ENCODE measurements around the gene AGRP.
A peak's percentile ranks its signal among the peaks of the same experiment; 100 is the strongest.
"Not testable (repeated sequence)": the region's sequence is repeated elsewhere in the genome, so short reads cannot be mapped to it uniquely, and the experiment has no call there.

AGRP gene

DNA sequence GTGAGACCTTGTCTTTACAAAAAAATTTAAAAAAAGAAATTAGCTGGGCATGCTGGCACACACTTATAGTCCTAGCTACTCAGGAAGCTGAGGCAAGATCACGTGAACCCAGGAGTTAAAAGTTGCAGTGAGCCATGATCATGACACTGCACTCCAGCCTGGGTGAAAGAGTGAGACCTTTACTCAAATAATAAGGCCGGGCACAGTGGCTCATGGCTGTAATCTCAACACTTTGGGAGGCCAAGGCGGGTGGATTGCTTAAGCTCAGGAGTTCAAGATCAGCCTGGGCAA is 33.8 kb upstream of the AGRP start:
- Mint-ChIP-seq H3K4me1 (ENCODE audit: low read depth) (peaks cover 18% of the 10 kb centered on the region), H3K36me3 (ENCODE audit: low read depth) (no peaks in the 10 kb centered on the region), H3K9me3 (no peaks in the 10 kb centered on the region), H3K4me3 (no peak overlapping the region), H3K27ac (no peak overlapping the region), H3K27me3 (ENCODE audit: low read depth) (no peaks in the 10 kb centered on the region)
- DNase-seq (ENCODE audit: low spot score), result no peak

DNA sequence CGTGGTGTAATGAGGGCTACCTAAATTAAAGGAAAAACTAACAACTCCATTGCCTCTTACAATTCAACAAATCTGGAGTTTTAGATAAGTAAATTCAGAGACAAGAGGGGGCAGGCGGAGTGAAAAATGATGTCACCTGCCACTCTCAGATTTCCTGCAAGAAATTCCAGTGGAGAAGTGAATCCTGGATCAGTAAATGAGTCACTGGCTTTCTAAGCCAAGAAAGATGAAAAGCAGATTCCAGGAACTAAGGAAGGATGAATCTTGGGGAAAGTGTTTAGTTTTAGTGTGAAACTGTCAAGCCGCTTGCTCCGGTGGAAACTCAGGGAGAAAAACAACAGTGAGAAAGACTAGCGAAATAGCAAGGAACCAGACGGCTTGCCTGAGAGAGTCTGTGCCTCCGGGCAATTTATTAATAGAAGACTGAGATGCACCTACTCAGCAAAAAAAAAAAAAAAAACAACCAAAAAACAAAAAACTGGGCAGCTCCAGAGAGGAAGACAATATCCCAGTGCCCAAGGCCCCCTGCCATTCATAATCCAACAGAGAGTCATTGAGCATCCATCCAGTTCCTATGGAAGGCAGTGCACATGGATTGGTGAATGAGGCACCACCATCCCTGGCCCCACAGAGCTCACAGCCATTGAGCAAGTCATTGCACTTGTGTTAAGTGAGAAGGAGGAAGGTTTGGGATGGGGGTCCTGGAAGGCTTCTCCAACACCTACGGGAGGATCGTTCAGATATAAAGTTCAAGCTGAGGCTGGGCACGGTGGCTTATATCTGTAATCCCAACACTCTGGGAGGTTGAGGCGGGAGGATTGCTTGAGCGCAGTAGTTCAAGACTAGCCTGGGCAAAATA is 33.2 kb upstream of the AGRP start:
- Mint-ChIP-seq H3K27me3 (ENCODE audit: low read depth) (no peaks in the 10 kb centered on the region), H3K27ac (no peak overlapping the region), H3K36me3 (ENCODE audit: low read depth) (no peaks in the 10 kb centered on the region), H3K9me3 (no peaks in the 10 kb centered on the region), H3K4me1 (ENCODE audit: low read depth) (peaks cover 17% of the 10 kb centered on the region), H3K4me3 (no peak overlapping the region)
- DNase-seq (ENCODE audit: low spot score), result no peak

DNA sequence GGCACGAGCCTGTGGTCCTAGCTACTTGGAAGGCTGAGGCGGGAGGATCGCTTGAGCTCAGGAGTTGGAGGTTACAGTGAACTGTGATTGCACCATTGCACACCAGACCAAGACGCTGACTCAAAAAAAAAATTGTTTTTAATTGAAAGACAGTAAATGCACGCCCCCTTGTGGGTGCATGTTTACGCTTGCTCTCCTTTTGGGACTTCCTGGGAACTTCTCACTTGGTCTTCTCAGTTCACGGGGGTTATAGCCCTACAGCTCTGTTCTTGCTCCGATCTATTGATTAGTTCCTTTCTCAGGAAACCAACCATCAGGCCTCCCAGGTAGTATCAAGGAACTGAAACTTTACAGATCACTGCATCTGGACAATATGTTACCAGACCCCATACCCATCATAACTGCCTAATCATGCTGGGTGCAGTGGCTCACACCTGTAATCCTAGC is 31.1 kb upstream of the AGRP start:
- no peak overlapping the region for H3K4me3 Mint-ChIP-seq
- no peaks in the 10 kb centered on the region for H3K27me3 Mint-ChIP-seq (ENCODE audit: low read depth)
- H3K36me3 Mint-ChIP-seq (ENCODE audit: low read depth), result no peaks in the 10 kb centered on the region

DNA sequence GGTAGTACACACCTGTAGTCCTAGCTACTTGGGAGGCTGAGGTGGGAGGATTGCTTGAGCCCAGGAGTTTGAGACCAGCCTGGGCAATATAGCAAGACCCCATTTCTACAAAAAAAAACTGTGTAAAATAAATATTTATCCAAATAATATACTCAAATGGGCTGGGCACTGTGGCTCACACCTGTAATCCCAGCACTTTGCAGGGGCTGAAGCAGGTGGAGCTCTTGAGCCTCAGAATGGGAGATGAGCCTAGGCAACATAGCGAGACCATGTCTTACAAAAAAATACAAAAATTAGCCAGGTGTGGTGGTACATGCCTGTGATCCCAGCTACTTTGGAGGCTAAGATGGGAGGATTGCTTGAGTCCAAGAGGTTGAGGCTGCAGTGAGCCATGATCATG is 30.5 kb upstream of the AGRP start:
- H3K36me3 Mint-ChIP-seq (ENCODE audit: low read depth); H3K27me3 Mint-ChIP-seq (ENCODE audit: low read depth); H3K4me1 Mint-ChIP-seq (ENCODE audit: low read depth); H3K27ac Mint-ChIP-seq; H3K9me3 Mint-ChIP-seq; H3K4me3 Mint-ChIP-seq; DNase-seq (ENCODE audit: low spot score): not testable (repeated sequence)

More for the DNA sequence above, 31.1 kb upstream of the AGRP start:
- no peaks in the 10 kb centered on the region for H3K9me3 Mint-ChIP-seq
- peak overlapping the region; percentile 65 for H3K27ac Mint-ChIP-seq
- peaks cover 7% of the 10 kb centered on the region for H3K4me1 Mint-ChIP-seq (ENCODE audit: low read depth)
- DNase-seq (ENCODE audit: low spot score), result peak; percentile 69

DNA sequence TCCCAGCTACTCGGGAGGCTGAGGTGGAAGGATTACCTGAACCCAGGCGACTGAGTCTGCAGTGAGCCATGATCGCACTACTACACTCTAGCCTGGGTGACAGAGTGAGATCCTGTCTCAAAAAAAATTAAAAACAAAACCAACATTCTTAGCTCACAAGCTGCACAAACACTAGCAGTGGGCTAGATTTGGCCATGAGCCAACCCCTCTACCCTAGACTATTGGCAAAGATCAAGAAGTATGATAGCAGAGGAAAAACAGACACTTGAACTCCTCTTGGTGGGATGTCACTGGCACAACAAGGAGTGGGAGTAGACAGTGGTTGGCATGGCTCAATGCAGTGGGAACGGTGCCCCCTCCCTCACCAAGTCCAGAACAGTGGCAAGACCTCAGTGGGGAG is 25.7 kb upstream of the AGRP start:
- Mint-ChIP-seq H3K4me1 (ENCODE audit: low read depth) (peaks cover 25% of the 10 kb centered on the region), H3K4me3 (no peak overlapping the region), H3K9me3 (no peaks in the 10 kb centered on the region), H3K27me3 (ENCODE audit: low read depth) (no peaks in the 10 kb centered on the region), H3K36me3 (ENCODE audit: low read depth) (peaks cover 13% of the 10 kb centered on the region), H3K27ac (no peak overlapping the region)
- no peak for DNase-seq (ENCODE audit: low spot score)

DNA sequence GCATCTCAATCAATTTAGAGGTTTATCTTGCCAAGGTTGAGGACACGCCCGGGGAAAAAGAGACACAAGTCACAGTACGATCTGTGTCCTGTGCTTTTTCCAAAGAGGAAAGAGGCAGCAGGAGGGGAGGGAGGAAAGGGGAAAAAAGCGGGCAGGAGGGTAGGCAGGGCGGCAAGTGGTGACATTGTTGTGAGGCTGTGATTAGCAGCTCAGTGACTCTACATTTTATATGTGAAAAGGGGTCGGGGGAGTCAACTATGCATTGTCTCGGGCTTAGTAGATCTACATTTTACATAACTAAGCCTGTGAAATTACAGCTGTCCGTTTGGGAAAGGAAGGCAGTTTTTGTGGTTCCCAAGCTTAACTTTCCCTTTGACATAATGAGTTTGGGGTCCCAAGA is 23.1 kb upstream of the AGRP start:
- no peak for DNase-seq (ENCODE audit: low spot score)
- Mint-ChIP-seq H3K9me3 (no peaks in the 10 kb centered on the region), H3K36me3 (ENCODE audit: low read depth) (peaks cover 20% of the 10 kb centered on the region), H3K4me3 (no peak overlapping the region), H3K27ac (peak overlapping the region; percentile 45), H3K4me1 (ENCODE audit: low read depth) (peaks cover 34% of the 10 kb centered on the region), H3K27me3 (ENCODE audit: low read depth) (no peaks in the 10 kb centered on the region)

DNA sequence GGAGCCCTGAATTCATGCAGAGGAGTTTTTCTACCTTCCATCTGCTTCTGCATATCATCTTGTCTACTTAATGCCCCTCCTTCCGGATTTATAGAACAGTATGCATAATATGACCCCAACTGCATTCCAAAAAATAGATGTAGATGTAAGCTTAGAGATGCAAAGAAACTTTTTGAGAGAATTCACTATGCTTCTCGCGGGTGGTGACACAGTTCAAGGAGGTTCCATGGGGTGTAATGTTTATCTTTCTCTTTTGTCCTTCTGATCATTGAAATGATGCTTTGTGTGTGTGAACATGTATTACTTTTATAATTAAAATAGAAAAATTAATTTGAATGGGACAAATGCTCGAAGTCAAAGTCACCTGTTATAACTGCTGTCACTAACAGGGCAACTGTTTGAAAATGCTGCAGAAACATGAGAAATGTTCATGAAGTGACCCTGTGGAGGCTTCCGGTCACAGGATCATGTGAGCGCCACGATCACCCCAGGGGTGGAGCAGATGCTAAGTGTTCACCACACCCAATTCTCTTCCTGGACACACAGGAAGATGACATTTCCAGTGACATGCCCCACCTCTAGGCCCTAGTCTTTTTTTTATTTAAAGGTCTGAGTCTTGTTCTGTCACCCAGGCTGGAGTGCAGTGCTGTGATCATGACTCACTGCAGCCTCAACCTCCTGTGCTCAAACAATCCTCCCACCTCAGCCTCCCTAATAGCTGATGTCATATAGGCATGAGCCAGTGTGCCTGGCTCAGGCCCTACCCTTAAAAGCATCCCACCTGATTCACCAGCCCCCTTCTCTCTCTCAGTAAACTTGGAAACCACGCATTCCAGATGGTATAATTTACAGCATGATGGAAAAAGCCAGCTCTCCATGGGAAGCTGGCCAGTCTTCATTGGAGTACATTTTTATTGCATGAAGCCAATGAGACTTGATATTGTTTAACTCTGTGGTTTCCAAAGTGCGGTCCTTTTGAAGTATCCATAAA is 21.0 kb upstream of the AGRP start:
- no peaks in the 10 kb centered on the region for H3K27me3 Mint-ChIP-seq (ENCODE audit: low read depth)
- H3K4me3 Mint-ChIP-seq, result peak overlapping the region; percentile 59
- no peaks in the 10 kb centered on the region for H3K9me3 Mint-ChIP-seq
- peaks cover 34% of the 10 kb centered on the region for H3K4me1 Mint-ChIP-seq (ENCODE audit: low read depth)
- H3K27ac Mint-ChIP-seq, result peak overlapping the region; percentile 95
- H3K36me3 Mint-ChIP-seq (ENCODE audit: low read depth), result peaks cover 26% of the 10 kb centered on the region
- peak; percentile 54 for DNase-seq (ENCODE audit: low spot score)

DNA sequence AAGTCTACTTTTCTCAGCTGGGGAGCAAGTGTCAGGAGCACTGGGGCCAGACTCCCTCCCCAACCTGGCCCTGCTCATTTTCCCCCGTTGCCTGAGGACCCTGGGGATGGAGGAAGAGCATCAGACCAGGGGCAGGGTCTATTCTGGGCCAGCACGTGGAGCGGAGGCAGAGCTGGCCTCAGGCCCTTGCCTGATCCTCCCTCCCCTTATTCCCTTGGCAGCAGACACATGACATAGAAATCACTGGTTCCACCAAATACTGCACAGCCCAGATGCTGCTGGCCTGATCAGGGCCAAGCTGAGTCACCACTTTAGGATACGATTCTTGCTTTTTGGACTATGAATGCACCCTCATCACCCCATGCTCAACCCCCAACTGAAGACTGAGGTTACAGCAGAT is 15.8 kb upstream of the AGRP start:
- Mint-ChIP-seq H3K4me3 (no peak overlapping the region), H3K27me3 (ENCODE audit: low read depth) (no peaks in the 10 kb centered on the region), H3K9me3 (no peaks in the 10 kb centered on the region), H3K36me3 (ENCODE audit: low read depth) (peaks cover 15% of the 10 kb centered on the region), H3K4me1 (ENCODE audit: low read depth) (peaks cover 11% of the 10 kb centered on the region), H3K27ac (no peak overlapping the region)
- DNase-seq (ENCODE audit: low spot score), result no peak

DNA sequence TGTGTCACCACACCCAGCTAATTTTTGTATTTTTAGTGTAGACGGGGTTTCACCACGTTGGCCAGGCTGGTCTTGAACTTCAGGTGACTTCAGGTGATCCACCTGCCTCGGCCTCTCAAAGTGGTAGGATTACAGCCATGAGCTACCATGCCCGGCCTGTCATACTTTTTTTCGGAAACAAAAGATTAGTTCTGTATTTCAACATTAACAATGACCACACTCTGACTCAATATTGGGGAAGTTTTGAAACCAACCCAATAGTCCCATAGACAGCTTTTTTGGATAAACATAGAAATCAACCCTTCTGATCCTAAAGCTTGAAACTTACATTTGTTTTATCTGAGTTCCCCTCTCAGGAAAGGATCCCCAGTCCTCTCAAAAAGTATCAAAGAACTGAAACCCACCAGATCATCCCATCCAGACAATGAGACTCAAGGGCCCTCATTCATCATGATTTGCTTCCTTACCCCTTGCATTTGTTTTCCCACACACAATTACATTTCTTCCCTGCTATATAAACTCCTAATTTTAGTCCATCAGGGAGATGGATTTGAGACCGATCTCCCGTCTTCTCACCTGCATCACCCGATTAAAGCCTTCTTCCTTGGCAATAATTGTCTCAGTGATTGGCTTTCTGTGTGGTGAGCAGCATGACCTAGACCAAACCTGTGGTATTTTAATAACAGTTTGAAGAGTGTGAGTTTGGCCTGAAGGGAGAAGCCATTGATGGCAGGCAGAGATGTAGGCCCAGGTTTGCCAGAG is 7.2 kb upstream of the AGRP start:
- Mint-ChIP-seq H3K4me3 (no peak overlapping the region), H3K27me3 (ENCODE audit: low read depth) (no peaks in the 10 kb centered on the region), H3K9me3 (no peaks in the 10 kb centered on the region), H3K27ac (peak overlapping the region; percentile 57), H3K36me3 (ENCODE audit: low read depth) (peaks cover 14% of the 10 kb centered on the region), H3K4me1 (ENCODE audit: low read depth) (peaks cover 3% of the 10 kb centered on the region)
- DNase-seq (ENCODE audit: low spot score), result no peak

DNA sequence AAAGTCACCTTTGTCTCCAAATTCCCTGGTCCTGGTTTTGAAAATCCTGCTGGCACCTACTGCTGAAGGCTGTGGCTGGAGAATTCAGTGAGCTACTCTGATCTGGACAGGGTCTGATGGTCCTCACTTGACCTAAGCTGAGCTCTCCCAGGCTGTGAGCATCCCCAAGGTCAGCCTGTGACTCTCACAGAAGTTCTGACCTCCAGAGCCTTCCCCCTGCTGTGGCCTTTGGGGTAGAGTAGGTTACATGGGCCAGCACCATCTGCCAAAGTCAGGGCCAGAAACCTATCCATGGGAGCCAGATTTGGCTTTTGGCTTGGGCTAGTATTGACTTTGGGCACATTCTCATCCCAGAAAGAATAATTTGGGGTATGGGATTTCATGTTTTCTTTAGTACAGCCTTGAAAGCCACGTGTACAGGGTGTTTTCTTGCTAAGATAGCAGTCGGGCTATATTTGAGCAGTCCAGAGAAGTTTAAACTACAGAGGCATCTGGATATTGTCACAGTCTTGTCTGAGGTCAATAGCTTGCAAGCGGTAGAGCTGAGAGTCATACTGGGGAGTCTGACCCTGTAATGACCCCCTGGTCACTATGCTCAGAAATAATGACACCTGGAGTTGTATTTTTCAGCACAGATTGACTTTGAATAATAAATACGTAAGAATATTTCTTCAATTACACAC is 6.2 kb upstream of the AGRP start:
- Mint-ChIP-seq H3K4me3 (no peak overlapping the region), H3K36me3 (ENCODE audit: low read depth) (peaks cover 18% of the 10 kb centered on the region), H3K4me1 (ENCODE audit: low read depth) (peaks cover 3% of the 10 kb centered on the region), H3K27me3 (ENCODE audit: low read depth) (no peaks in the 10 kb centered on the region), H3K9me3 (no peaks in the 10 kb centered on the region), H3K27ac (no peak overlapping the region)
- DNase-seq (ENCODE audit: low spot score), result no peak

DNA sequence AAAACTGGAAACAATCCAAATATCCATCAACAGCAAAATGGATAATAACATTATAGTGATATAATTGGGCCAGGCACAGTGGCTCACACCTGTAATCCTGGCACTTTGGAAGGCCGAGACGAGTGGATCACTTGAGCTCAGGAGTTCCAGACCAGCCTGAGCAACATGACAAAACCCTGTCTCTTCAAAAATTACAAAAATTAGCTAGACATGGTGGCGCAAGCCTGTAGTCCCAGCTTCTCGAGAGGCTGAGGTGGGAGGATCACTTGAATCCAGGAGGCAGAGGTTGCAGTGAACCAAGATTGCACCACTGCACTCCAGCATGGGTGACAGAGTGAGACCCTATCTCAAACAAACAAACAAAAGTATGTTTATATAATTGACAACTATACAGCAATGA is 4.2 kb upstream of the AGRP start:
- H3K9me3 Mint-ChIP-seq; H3K27ac Mint-ChIP-seq; H3K27me3 Mint-ChIP-seq (ENCODE audit: low read depth); DNase-seq (ENCODE audit: low spot score); H3K4me3 Mint-ChIP-seq: not testable (repeated sequence)
- Mint-ChIP-seq H3K36me3 (ENCODE audit: low read depth) (peaks cover 18% of the 10 kb centered on the region), H3K4me1 (ENCODE audit: low read depth) (peaks cover 11% of the 10 kb centered on the region)

DNA sequence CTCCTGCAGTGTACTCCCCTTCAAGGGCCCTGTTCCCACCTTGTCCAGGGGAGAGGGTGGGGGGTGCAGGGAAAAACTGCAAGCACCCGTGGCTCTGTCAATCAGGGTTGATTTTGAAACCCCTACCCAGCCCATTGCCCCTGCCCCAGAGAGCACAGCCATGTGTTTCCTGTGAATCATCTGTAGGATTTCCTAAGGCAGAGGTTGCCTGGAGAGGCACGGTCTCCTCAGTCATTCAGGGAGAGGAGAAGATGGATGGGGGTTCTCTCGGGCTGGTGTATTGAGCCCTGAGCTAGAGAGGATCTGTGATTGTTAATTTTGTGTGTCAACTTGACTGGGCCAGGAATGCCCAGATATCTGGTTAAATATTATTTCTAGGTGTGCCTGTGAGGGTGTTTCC is 3.5 kb upstream of the AGRP start:
- Mint-ChIP-seq H3K27ac (no peak overlapping the region), H3K27me3 (ENCODE audit: low read depth) (no peaks in the 10 kb centered on the region), H3K9me3 (no peaks in the 10 kb centered on the region), H3K4me3 (no peak overlapping the region), H3K36me3 (ENCODE audit: low read depth) (peaks cover 20% of the 10 kb centered on the region), H3K4me1 (ENCODE audit: low read depth) (peaks cover 15% of the 10 kb centered on the region)
- DNase-seq (ENCODE audit: low spot score), result no peak

DNA sequence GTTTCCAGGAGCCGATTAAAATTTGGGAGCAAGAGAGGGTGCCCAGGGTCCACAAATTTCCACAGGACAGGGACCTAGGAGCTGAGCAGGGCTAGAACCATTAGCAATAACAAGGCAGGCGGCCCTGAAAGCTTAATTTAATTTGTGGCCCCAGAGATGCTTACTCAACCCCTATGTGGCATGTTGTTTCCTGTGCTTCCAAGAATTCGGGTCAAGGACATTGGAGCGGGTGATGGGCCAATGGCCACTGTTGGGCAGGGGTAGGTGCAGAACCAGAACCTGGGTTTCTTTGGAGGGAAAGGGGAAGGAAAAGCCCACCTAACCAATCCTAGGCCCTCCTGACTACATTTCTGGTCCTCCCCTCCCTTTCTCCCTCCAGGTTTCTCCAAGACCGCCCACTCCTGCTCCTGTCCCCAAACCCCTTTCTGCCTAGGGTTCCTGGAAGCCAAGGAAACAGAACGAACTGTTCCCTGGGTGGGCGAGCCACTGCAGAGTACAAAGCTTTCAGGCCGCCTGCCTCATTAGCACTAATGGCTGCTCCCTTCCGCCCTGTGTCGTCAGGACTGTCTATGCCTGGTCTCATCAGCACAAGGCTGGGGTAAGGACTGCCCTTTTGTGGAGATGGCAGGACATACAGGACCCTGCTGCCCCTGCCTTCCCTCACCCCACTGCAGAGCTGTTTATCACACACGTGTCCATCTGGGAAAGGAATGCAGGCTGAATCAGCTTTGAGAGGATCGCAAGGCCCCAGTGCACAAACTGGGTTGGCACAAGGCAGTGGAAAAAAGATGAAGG is 581 bp upstream of the AGRP start:
- peak overlapping the region; percentile 55 for H3K27ac Mint-ChIP-seq

More for the DNA sequence above, 581 bp upstream of the AGRP start:
- H3K9me3 Mint-ChIP-seq, result no peaks in the 10 kb centered on the region
- no peaks in the 10 kb centered on the region for H3K27me3 Mint-ChIP-seq (ENCODE audit: low read depth)
- peaks cover 19% of the 10 kb centered on the region for H3K36me3 Mint-ChIP-seq (ENCODE audit: low read depth)
- DNase-seq (ENCODE audit: low spot score), result no peak
- peak overlapping the region; percentile 22 for H3K4me3 Mint-ChIP-seq
- H3K4me1 Mint-ChIP-seq (ENCODE audit: low read depth), result peaks cover 15% of the 10 kb centered on the region
